Fibroblast of skin of back (primary cell): ENCODE data around the gene NF2.
A peak's percentile ranks its signal among the peaks of the same experiment; 100 is the strongest.

Experiments
- DNase-seq: peaks from one replicate; pipeline ENCODE4 v3.0.0-alpha.2; 2013

The NF2 gene

DNA sequence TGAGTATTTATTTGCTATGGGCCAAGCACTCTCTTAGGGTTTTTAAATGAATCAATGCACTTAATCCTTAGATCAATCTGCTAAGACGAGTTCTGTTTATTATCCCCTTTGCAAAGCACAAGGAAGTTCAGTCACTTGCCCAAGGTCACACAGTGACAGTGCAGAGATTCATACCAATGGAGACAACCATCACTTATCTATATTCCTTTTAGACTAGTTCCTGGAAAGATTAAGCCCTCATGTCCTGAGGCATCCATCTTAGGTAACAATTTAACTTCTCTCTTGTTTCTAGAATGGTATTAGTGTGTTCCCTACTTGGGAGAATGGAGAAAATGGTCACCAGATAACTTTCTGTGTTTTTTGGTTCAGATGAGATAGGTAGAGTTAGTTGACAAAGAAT lies 28.3 kb downstream of the NF2 start:
- DNase-seq, result no peak

- DNase-seq, result no peak
These were observed 29.2 kb downstream of the NF2 start for GRCh38 chr22:29632672-29633071.

DNA sequence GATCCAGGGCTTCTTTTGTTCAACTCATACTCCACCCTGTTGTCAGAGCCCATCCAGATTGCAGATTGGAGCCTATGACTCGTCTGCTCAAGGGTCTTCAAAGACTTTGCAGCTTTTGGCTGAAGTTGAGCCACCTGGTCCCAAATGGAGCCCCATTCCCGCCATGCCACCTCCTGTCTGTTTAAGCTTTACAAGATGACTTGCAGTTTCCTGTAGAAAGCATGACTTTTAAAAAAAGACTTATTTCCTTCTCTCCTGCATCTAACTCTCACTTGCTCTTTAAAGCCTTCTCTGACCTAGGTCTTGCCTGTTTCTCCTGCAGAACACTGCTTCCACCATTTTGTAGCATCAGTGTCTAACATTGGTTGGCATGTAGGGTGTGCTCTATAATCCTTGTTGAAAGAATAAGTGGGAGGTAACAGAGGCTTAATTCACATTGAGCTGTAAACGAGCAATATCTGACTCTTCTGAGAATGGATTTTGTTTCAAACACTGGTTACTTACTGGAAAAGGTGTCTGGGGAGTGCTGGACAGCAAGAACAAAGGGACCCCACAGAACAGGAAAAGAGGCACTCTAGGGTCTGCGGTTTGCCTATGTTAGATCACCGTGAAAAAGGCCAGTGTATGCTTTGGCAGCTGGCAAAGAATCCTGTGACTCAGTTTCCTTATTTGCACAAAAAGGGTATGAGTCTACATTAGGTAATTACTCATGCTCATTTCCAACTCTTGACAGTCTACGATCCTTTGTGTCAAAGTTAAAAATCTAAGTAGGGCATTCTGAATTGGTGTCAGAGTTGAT lies 30.3 kb downstream of the NF2 start:
- peak; percentile 22 for DNase-seq

- DNase-seq, result no peak
These were observed 31.4 kb downstream of the NF2 start for GRCh38 chr22:29634847-29635246.

DNA sequence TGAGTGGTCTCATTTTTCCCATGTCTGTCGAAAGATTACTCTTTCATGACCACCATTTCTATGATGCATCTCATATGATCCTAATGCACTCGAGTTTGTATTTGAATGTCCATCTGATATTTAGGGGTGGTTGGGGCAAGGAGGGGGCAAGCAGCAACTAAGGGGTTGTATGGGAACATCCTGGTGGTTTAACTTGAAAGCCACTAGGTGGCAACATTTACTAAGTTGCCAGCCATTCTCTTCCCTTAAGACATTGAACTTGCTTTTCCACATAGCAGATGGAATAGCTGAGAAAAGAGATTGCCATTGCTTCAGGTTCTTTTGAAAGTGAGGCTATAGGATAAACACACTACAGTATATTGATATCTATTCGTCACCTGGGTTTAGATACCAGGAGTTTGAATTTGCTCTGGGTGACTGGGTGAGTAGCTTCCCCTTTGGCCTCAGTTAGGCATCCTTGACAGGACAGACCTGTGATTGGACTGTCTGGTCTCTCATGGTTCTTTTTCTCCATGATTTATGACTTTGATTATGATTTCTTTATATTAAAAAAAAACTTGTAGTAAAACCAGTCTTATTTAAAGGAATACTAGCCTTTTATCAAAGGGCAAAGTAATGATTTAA lies 32.4 kb downstream of the NF2 start:
- DNase-seq, result peak; percentile 51

DNA sequence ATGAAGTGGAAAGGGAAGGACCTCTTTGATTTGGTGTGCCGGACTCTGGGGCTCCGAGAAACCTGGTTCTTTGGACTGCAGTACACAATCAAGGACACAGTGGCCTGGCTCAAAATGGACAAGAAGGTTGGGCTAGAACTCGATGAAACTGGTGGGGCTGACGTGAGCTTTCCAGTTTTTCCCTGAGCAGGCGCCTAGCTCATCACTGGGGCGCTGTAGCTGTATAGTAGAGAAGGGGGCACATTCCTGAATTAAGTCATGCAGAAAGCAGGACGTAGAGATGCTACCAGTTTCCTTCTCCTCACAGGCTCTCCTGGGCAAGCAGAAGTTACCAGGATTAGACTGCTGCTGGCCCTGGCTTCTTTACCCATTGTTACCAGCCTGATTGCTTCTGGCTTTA lies 33.3 kb downstream of the NF2 start:
- no peak for DNase-seq

DNA sequence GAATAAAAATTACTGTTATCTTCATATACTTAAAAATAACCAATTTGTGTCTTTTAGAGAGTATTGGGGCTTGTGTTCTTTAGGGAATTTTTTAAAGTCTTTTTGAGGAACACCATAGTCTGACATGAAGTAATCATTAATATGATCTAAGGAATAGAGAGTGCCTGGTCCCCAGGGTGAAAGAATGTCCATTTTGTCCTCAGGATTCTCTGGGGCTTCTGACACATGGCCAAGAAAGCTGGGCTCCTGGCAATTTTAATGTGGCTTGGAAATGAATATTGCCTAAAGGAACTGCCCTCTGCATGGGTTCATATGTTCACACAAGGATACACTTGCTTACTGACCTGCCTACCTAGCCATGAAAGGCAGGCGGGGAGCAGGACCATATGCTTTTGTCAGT lies 33.7 kb downstream of the NF2 start:
- DNase-seq, result no peak

DNA sequence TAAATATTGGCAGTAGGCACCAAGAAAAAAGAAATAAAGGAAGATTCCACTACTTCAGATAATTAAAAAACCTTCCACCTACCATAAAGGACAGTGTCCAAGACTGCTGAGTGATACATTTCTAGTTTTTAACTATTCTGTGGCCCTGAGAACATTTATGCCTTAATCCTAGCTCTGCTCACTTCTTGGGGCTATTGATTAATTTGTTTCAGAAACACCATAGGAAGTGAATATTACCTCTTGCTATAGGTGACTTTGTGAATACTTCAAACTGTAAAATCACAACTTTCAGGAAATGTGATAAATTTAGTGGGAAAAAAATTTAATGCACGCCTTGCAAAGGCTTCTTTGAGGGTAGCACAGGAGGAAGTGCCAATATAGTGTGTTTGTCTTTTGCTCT lies 35.2 kb downstream of the NF2 start:
- no peak for DNase-seq

DNA sequence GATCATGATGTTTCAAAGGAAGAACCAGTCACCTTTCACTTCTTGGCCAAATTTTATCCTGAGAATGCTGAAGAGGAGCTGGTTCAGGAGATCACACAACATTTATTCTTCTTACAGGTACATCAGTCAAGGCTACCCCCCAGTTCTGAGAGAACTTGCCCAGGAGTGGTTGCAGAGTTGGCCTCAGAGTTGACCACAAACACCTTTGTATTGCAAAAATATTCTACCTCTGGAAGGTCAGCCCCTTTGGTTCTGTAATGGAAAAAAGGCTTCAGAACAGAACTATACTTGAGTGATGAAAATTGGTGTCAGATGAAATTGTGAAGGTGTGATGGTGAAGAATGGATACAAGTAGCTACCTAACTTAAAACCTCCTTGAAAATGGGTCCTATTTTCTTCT lies 35.7 kb downstream of the NF2 start:
- no peak for DNase-seq

GRCh38 chr22:29641042-29641699 lies 37.7 kb downstream of the NF2 start:
- DNase-seq, result peak; percentile 31

DNA sequence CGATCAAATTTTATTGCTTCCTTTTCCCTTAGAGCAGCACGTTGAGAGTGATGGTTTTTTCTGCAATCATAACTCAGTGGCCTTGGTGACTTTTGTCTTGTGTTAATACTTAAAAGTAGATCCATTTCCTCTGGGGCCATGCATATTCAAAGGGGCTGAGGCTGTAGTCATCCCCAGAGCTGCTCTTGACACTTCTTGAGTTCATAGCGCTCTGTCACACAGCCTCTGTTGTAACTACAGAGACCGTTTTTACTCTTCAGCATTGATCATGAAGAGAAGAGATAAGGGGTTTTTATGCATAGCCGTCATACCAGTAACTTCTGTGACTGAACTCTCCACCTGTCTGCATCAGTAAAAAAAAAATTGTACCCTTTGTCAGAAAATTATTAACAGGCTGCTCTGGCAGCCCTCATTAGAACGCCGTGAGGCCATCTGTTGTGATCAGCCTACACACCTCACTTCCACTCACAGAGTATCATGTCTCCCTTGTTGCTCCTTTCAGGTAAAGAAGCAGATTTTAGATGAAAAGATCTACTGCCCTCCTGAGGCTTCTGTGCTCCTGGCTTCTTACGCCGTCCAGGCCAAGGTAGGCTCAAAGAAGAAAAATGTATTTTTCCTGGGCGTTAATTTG lies 38.4 kb downstream of the NF2 start:
- DNase-seq, result no peak

GRCh38 chr22:29642694-29643093 lies 39.3 kb downstream of the NF2 start:
- DNase-seq, result no peak

DNA sequence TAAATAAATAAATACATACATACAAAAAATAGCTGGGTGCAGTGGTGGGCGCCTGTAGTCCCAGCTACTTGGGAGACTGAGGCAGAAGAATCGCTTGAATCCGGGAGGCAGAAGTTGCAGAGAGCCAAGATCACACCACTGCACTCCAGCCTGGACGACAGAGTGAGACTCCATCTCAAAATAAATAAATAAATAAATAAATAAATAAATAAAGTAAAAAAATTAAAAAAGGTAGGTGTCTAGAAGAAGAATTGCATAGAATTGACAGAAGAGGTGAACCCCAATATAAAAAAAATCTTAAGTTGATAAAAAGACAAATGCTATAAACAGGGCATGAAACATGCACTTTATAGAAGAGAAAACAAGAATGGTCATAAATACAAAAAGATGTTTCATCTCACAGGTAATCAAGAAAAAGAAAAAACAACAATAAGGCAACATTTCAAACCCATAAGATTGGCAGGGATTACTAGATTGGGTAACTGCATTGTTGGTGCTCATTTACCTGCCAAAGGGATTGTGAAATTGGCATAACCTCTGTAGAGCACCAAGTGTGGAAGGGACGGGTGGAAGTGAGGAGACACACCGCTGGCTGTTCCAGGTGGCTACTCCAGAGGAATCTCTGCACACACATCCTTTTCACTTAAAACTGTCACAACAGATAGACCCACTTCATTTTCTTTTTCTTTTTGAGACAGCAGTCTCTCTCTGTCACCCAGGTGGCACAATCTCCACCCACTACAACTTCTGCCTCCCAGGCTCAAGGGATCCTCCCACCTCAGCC lies 44.7 kb downstream of the NF2 start:
- DNase-seq, result no peak

GRCh38 chr22:29650370-29650769 lies 46.9 kb downstream of the NF2 start:
- DNase-seq, result no peak

DNA sequence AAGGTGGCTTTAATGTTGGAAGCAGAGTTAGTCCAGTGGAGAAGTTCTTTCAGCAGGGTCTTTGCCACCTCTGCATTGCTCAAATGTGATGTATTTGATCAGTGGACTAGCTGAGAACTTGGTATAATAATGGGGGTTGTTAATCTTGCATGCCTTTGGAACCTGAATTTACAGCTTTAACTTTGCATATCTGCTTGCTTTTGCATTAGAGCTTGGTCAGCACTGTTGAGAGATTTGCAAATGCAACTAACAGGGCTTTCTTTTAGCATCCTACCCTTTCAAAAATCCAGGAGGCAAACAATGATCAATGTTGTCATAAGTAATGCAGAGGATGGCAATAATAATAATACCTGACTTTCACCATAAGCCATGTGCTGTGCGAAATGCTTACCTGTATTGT lies 48.2 kb downstream of the NF2 start:
- no peak for DNase-seq

- no peak for DNase-seq
These were observed 51.0 kb downstream of the NF2 start for GRCh38 chr22:29654420-29654819.

- DNase-seq, result no peak
These were observed 51.4 kb downstream of the NF2 start for GRCh38 chr22:29654882-29655281.

DNA sequence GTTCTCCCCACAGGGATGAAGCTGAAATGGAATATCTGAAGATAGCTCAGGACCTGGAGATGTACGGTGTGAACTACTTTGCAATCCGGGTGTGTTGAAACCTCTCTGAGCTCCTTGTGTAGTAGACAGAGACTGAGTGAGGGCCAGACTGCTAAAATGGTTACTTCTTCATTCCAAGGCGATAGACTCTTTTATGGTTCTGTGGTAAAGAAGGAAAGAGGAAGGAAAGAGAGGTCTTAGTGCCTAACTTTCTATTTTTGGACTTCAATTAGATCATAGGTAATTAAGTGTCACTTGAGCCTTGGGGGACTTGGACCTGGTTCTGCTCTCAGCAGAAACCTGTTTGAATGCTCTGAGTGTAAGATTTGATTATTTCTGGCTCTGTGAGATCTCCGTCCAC lies 54.7 kb downstream of the NF2 start:
- DNase-seq, result no peak

DNA sequence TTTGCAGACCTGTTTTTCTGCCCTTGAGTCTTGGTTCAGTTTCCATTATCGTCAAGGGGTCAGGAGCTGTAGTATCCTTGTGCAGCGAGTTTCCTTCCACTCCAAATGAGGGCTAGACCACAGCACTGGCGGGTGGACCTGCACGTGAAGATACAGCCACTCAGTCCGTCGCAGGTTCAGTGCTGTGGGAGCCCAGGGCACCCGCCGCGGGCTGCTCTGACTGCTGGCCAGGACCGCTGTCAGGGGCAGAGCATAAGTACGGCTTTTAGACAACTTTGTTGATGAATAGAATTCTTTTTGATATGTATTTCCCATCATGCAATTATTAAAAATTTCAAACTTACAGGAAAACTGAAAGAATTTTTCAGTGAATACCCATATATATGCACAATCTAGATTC lies 56.6 kb downstream of the NF2 start:
- DNase-seq, result no peak

- peak; percentile 46 for DNase-seq
These were observed 57.9 kb downstream of the NF2 start for GRCh38 chr22:29661336-29661735.

DNA sequence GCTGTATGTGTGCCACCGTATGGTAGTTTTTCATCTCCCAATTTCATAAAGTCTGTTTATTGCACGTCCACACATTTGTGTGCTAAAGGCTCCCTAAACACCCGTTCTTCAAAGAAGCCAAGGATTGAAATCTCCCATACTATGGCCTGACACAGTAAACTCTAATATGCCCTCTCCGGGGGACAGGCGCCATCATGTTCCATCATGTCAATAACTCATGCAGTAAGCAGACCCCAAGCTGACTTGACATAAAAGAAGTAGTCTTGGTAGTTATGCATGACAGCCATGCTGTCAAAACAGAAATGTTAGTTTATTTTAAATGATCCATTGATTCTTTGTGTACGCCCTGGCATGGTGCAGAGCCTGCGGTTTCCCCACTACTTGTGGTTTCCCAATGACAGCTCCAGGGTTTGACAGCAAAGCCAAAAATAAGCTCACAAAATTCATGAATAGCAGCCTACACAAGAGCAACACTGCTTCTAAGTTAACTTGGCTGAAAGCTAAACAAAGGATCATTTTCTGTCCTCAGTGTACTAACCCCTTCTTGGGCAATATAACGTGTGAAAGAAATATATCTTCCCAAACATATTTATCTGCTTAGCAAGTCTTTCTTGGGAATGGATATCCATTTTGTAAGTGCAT lies 59.9 kb downstream of the NF2 start:
- no peak for DNase-seq

DNA sequence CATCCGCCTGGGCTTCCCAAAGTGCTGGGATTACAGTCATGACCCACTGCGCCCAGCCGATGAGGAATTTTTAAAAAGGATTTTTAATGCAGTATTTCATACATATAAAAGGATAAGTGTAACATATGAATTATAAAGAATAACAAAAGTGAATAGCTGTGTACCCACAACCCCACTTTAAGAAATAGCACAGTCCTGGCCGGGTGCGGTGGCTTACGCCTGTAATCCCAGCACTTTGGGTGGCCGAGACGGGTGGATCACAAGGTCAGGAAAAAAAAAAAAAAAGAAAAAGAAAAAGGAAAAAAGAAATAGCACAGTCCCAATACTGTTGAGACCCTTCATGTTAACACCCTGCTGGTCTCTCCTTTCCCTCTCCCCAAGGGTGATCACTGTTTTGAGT lies 62.1 kb downstream of the NF2 start:
- no peak for DNase-seq
